CD8-positive, alpha-beta memory T cell (primary cell): ENCODE measurements around the gene MRPL54. TPM values are rescaled to one million over a fixed set of nuclear protein-coding genes. Genes with fewer than 3 reads are reported as not detected.

Experiments
- CTCF ChIA-PET: fragments of 350-600 bp; sonication (Branson Sonifier 250); formaldehyde crosslinking; loops from one replicate; lab custom pipeline; 2021; ENCODE audit warnings: antibody characterized with exemption; lab: Charles Lee
- POLR2A ChIA-PET: fragments of 350-600 bp; sonication (Branson Sonifier 250); formaldehyde crosslinking; loops from one replicate; lab custom pipeline; 2021; ENCODE audit warnings: antibody characterized with exemption; lab: Charles Lee
- DNase-seq, 5 donors: peaks; one replicate each; pipeline versions ENCODE4 v3.0.0 to v3.0.0-alpha.2; 2020 to 2022; ENCODE audit warnings: mixed read lengths in 1 of 5
- H3K27ac ChIP-seq: one replicate; pipeline ENCODE4 v1.7.0; 2013; ENCODE audit warnings: low read depth, mild to moderate bottlenecking, low read length, moderate library complexity
- H3K27me3 ChIP-seq: 2 replicates; pipeline ENCODE4 v1.7.0; 2013; ENCODE audit warnings: low read length, mild to moderate bottlenecking; ENCODE audit not compliant: insufficient read depth, poor library complexity, severe bottlenecking
- H3K36me3 ChIP-seq: 2 replicates; pipeline ENCODE4 v1.7.0; 2013; ENCODE audit warnings: mild to moderate bottlenecking, low read length, moderate library complexity; ENCODE audit not compliant: insufficient read depth
- H3K4me1 ChIP-seq: 2 replicates; pipeline ENCODE4 v1.7.0; 2013; ENCODE audit warnings: mild to moderate bottlenecking, low read length, moderate library complexity; ENCODE audit not compliant: insufficient read depth
- H3K4me3 ChIP-seq: 2 replicates; pipeline ENCODE4 v1.7.0; 2013; ENCODE audit warnings: mild to moderate bottlenecking, low read length
- H3K9me3 ChIP-seq: 2 replicates; pipeline ENCODE4 v1.7.0; 2013; ENCODE audit warnings: mild to moderate bottlenecking, low read length
- H3K27ac Mint-ChIP-seq, 8 donors: one replicate each; pipeline ENCODE4 v1.8.0; 2020 to 2021; ENCODE audit warnings: mixed read lengths in 8 of 8, mild to moderate bottlenecking in 6 of 8, inconsistent platforms in 3 of 8, moderate library complexity in 3 of 8
- H3K27me3 Mint-ChIP-seq, 2 donors: one replicate each; pipeline ENCODE4 v1.8.0; 2020 to 2021; ENCODE audit warnings: mixed read lengths in 2 of 2, mild to moderate bottlenecking in 1 of 2, moderate library complexity in 1 of 2
- H3K36me3 Mint-ChIP-seq, 3 donors: one replicate each; pipeline ENCODE4 v1.8.0; 2020 to 2021; ENCODE audit warnings: mixed read lengths in 3 of 3, inconsistent platforms in 1 of 3, mild to moderate bottlenecking in 1 of 3
- H3K4me1 Mint-ChIP-seq, 3 donors: one replicate each; pipeline ENCODE4 v1.8.0; 2020 to 2021; ENCODE audit warnings: mixed read lengths in 3 of 3, inconsistent platforms in 1 of 3, mild to moderate bottlenecking in 1 of 3
- H3K4me3 Mint-ChIP-seq, 7 donors: one replicate each; pipeline ENCODE4 v1.8.0; 2020 to 2021; ENCODE audit warnings: mixed read lengths in 7 of 7, mild to moderate bottlenecking in 6 of 7, moderate library complexity in 4 of 7, inconsistent platforms in 2 of 7
- H3K9me3 Mint-ChIP-seq, 5 donors: one replicate each; pipeline ENCODE4 v1.8.0; 2020 to 2022; ENCODE audit warnings: mixed read lengths in 5 of 5, mild to moderate bottlenecking in 3 of 5, moderate library complexity in 2 of 5, inconsistent platforms in 1 of 5
- polyA plus RNA-seq: library from polyadenylated mRNA; unstranded; fragments of 300-500 nt; fragmentation: Illumina TruSeq; gene quantifications from one replicate; pipeline ENCODE4 v1.2.3, GENCODE V29; 2021
- total RNA-seq, 2 experiments: library from RNA; stranded (reverse); gene quantifications; one replicate each; pipeline ENCODE4 v1.2.3, GENCODE V29; 2021

MRPL54 gene
- total and polyA plus RNA-seq, 3 experiments from 2014 or later: 85.0 to 113 (median 95.3) TPM

DNA sequence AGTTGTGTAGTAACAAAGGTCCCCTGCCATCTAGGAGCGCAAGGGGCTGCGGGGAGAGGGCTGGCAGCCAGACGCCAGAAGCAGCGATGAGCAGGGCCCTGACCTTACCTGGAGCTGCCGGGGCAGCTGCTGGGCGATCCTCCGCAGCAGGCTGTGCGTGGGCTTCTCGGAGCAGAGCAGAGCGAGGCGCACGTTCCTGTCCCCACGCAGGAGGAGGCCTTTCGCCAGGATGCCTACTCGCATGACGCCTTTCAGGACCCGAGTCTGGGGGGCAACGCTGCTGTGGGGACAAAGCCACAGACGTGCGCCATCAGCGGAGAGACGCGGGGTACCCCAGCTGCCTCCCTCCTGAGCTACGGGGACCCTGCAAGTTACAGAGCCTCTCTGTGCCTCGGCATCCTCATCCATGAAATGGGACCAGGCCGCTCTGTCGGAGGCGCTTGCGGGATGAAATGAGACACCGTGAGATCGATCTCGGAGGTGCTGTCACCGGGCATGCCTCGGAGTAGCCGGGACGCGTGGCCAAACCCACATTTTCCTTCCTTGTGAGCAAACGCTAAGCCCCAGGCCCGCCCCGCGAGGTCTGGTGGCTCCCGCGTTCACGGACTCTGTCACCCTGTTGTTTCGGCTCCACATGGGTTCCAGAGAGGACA, 54.2 kb downstream of the MRPL54 start:
- POLR2A ChIA-PET: no interaction called here
- no peak for DNase-seq
- Histone ChIP-seq H3K4me3 (no peak overlapping the region), H3K27me3 (no peaks in the 10 kb centered on the region), H3K36me3 (no peaks in the 10 kb centered on the region), H3K27ac (no peak overlapping the region), H3K4me1 (peaks cover 47% of the 10 kb centered on the region), H3K9me3 (no peaks in the 10 kb centered on the region)
- CTCF ChIA-PET: interaction anchor here (1.3 to 2.1 kb wide), 3 partner anchors 50 to 55 kb away, joined by 3 to 6 read pairs (median 4); partner anchors contain the start of genes APBA3 and MRPL54
- Mint-ChIP-seq H3K4me3 (no peak overlapping the region), H3K27ac (no peak overlapping the region), H3K9me3 (no peaks in the 10 kb centered on the region), H3K27me3 (no peaks in the 10 kb centered on the region), H3K4me1 (peaks cover 36 to 48% (median 37%) of the 10 kb centered on the region in 3 donors), H3K36me3 (no peaks in the 10 kb centered on the region)

Other genes with a start within 250 kb of the MRPL54 start
- 1 to 10 TPM; 1.0 to 1.2 TPM for gene TEKTIP1, start 223.5 kb upstream of the MRPL54 start, total RNA-seq
- 0.38 TPM for gene TEKTIP1, start 223.5 kb upstream of the MRPL54 start, polyA plus RNA-seq
- gene MFSD12, start 205.1 kb upstream of the MRPL54 start, total RNA-seq: 100 to 1,000 TPM; 114 to 119 TPM
- gene MFSD12, start 205.1 kb upstream of the MRPL54 start, polyA plus RNA-seq: 48.9 TPM
- 10 to 100 TPM; 44.0 to 50.6 TPM for gene HMG20B, start 189.7 kb upstream of the MRPL54 start, total RNA-seq
- 54.2 TPM for gene HMG20B, start 189.7 kb upstream of the MRPL54 start, polyA plus RNA-seq
- under 1 TPM; 0.33 to 0.46 TPM for gene GIPC3, start 177.2 kb upstream of the MRPL54 start, total RNA-seq
- gene GIPC3, start 177.2 kb upstream of the MRPL54 start, polyA plus RNA-seq: 1.8 TPM
- gene TBXA2R, start 155.8 kb upstream of the MRPL54 start, total RNA-seq: 1 to 10 TPM; 1.5 to 2.4 TPM
- gene TBXA2R, start 155.8 kb upstream of the MRPL54 start, polyA plus RNA-seq: 7.6 TPM
- gene CACTIN, start 135.9 kb upstream of the MRPL54 start, total RNA-seq: 10 to 100 TPM; 37.2 to 39.5 TPM
- gene CACTIN, start 135.9 kb upstream of the MRPL54 start, polyA plus RNA-seq: 16.8 TPM
- 10 to 100 TPM; 26.9 to 27.6 TPM for gene PIP5K1C, start 62.2 kb upstream of the MRPL54 start, total RNA-seq
- 16.0 TPM for gene PIP5K1C, start 62.2 kb upstream of the MRPL54 start, polyA plus RNA-seq
- 1 to 10 TPM; 1.5 to 1.7 TPM for gene TJP3, start 54.3 kb upstream of the MRPL54 start, total RNA-seq
- 16.2 TPM for gene TJP3, start 54.3 kb upstream of the MRPL54 start, polyA plus RNA-seq
- 10 to 100 TPM; 36.3 to 39.0 TPM for gene APBA3, start 990 bp upstream of the MRPL54 start, total RNA-seq
- gene APBA3, start 990 bp upstream of the MRPL54 start, polyA plus RNA-seq: 40.8 TPM
- not detected for gene RAX2, start 9.5 kb downstream of the MRPL54 start, total RNA-seq
- not detected for gene RAX2, start 9.5 kb downstream of the MRPL54 start, polyA plus RNA-seq
- gene MATK, start 23.7 kb downstream of the MRPL54 start, total RNA-seq: 10 to 100 TPM; 27.6 to 28.1 TPM
- 142 TPM for gene MATK, start 23.7 kb downstream of the MRPL54 start, polyA plus RNA-seq
- gene ZFR2, start 106.4 kb downstream of the MRPL54 start, total RNA-seq: under 1 TPM; 0.57 to 0.71 TPM
- gene ZFR2, start 106.4 kb downstream of the MRPL54 start, polyA plus RNA-seq: 4.8 TPM
- gene ATCAY, start 118.0 kb downstream of the MRPL54 start, total RNA-seq: not detected
- gene ATCAY, start 118.0 kb downstream of the MRPL54 start, polyA plus RNA-seq: not detected
- not detected for gene NMRK2, start 170.4 kb downstream of the MRPL54 start, total RNA-seq
- not detected for gene NMRK2, start 170.4 kb downstream of the MRPL54 start, polyA plus RNA-seq
- 10 to 100 TPM; 42.5 to 44.9 TPM for gene DAPK3, start 208.4 kb downstream of the MRPL54 start, total RNA-seq
- 38.5 TPM for gene DAPK3, start 208.4 kb downstream of the MRPL54 start, polyA plus RNA-seq
- gene EEF2, start 222.8 kb downstream of the MRPL54 start, total RNA-seq: 1,000 to 10,000 TPM; 3,106 to 3,129 TPM
- gene EEF2, start 222.8 kb downstream of the MRPL54 start, polyA plus RNA-seq: 533 TPM
- 10 to 100 TPM; 29.1 to 33.8 TPM for gene PIAS4, start 245.1 kb downstream of the MRPL54 start, total RNA-seq
- 6.3 TPM for gene PIAS4, start 245.1 kb downstream of the MRPL54 start, polyA plus RNA-seq